Measurements from ENCODE around the gene ALPL. TPM values are rescaled to one million over a fixed set of nuclear protein-coding genes. Genes with fewer than 3 reads are reported as not detected.

ALPL gene
- total RNA-seq, 1 experiment from 2014 or later: 4.8 TPM

DNA sequence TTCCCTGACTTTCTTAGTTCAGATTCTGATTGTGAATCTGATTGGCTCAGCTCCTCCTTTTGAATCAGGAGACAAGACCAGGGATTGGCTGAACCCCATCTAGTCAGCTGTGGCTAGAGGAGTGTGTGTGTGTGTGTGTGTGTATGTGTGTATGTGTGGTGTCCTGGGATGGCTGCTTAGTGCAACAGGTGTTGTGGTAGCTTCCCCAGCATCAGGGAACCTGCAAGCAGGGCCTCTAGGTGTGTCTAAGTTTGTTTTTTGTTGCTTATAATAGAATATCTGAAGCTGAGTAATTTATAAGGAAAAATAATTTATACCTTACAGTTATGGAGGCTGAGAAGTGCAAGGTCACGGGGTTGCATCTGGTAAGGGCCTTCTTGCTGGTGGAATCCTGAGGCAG lies 13.2 kb upstream of the ALPL start:
- no peak for DNase-seq (ENCODE audit: low spot score)
- H3K9me3 ChIP-seq (ENCODE audit: low read depth, low read length, poor library complexity, severe bottlenecking): no peaks in the 10 kb centered on the region
- intact Hi-C loops (cut with micrococcal nuclease; ENCODE audit: unreplicated experiment): no loop called here
- no TSS peak for BruUV-seq (replicated peaks)
- H3K36me3 ChIP-seq (ENCODE audit: insufficient read depth, low read length, poor library complexity, severe bottlenecking): no peaks in the 10 kb centered on the region
- H3K27ac ChIP-seq (ENCODE audit: low read depth, low read length, poor library complexity, severe bottlenecking): no peak overlapping the region
- peaks cover 16% of the 10 kb centered on the region for H3K4me1 ChIP-seq (ENCODE audit: insufficient read depth, low read length, poor library complexity, severe bottlenecking)
- no peak overlapping the region for H3K4me3 ChIP-seq (ENCODE audit: low read depth, low read length, poor library complexity, severe bottlenecking)
- H3K27me3 ChIP-seq (replicated peaks; ENCODE audit: insufficient read depth, low read depth, low read length, poor library complexity): no peaks in the 10 kb centered on the region
- ChIA-PET CTCF (interaction anchor here (0.6 kb wide), 1 partner anchor 136 kb away, joined by 5 read pairs; no protein-coding TSS in a partner anchor), POLR2A (ENCODE audit: low non-redundant PET) (no interaction called here)
- TF ChIP-seq, protein P1, sequence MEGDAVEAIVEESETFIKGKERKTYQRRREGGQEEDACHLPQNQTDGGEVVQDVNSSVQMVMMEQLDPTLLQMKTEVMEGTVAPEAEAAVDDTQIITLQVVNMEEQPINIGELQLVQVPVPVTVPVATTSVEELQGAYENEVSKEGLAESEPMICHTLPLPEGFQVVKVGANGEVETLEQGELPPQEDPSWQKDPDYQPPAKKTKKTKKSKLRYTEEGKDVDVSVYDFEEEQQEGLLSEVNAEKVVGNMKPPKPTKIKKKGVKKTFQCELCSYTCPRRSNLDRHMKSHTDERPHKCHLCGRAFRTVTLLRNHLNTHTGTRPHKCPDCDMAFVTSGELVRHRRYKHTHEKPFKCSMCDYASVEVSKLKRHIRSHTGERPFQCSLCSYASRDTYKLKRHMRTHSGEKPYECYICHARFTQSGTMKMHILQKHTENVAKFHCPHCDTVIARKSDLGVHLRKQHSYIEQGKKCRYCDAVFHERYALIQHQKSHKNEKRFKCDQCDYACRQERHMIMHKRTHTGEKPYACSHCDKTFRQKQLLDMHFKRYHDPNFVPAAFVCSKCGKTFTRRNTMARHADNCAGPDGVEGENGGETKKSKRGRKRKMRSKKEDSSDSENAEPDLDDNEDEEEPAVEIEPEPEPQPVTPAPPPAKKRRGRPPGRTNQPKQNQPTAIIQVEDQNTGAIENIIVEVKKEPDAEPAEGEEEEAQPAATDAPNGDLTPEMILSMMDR (conservative IDR thresholded peaks at IDR 0.05; ENCODE audit: low read depth, low read length): no peak
- TF ChIP-seq EZH2 (IDR thresholded peaks at IDR 0.05; ENCODE audit: borderline replicate concordance, low read depth, low read length, poor library complexity, severe bottlenecking): no peak

- H3K36me3 ChIP-seq (ENCODE audit: insufficient read depth, low read length, poor library complexity, severe bottlenecking): no peaks in the 10 kb centered on the region
- H3K27me3 ChIP-seq (replicated peaks; ENCODE audit: insufficient read depth, low read depth, low read length, poor library complexity): no peaks in the 10 kb centered on the region
- TF ChIP-seq, protein P1 (conservative IDR thresholded peaks at IDR 0.05; ENCODE audit: low read depth, low read length): no peak
- no peak for TF ChIP-seq EZH2 (IDR thresholded peaks at IDR 0.05; ENCODE audit: borderline replicate concordance, low read depth, low read length, poor library complexity, severe bottlenecking)
- no peak overlapping the region for H3K4me3 ChIP-seq (ENCODE audit: low read depth, low read length, poor library complexity, severe bottlenecking)
- H3K9me3 ChIP-seq (ENCODE audit: low read depth, low read length, poor library complexity, severe bottlenecking): no peaks in the 10 kb centered on the region
- ChIA-PET CTCF (no interaction called here), POLR2A (ENCODE audit: low non-redundant PET) (no interaction called here)
- no TSS peak for BruUV-seq (replicated peaks)
- DNase-seq (ENCODE audit: low spot score): no peak
- no peak overlapping the region for H3K27ac ChIP-seq (ENCODE audit: low read depth, low read length, poor library complexity, severe bottlenecking)
- intact Hi-C loops (cut with micrococcal nuclease; ENCODE audit: unreplicated experiment): no loop called here
- peaks cover 7% of the 10 kb centered on the region for H3K4me1 ChIP-seq (ENCODE audit: insufficient read depth, low read length, poor library complexity, severe bottlenecking)
These were observed 12.3 kb upstream of the ALPL start for GRCh38 chr1:21496886-21497285.

GRCh38 chr1:21497466-21498061 lies 11.7 kb upstream of the ALPL start:
- no peak overlapping the region for H3K27ac ChIP-seq (ENCODE audit: low read depth, low read length, poor library complexity, severe bottlenecking)
- no TSS peak for BruUV-seq (replicated peaks)
- no peaks in the 10 kb centered on the region for H3K9me3 ChIP-seq (ENCODE audit: low read depth, low read length, poor library complexity, severe bottlenecking)
- DNase-seq (ENCODE audit: low spot score): no peak
- ChIA-PET CTCF (no interaction called here), POLR2A (ENCODE audit: low non-redundant PET) (no interaction called here)
- no peaks in the 10 kb centered on the region for H3K27me3 ChIP-seq (replicated peaks; ENCODE audit: insufficient read depth, low read depth, low read length, poor library complexity)
- intact Hi-C loops (cut with micrococcal nuclease; ENCODE audit: unreplicated experiment): no loop called here
- H3K36me3 ChIP-seq (ENCODE audit: insufficient read depth, low read length, poor library complexity, severe bottlenecking): no peaks in the 10 kb centered on the region
- TF ChIP-seq EZH2 (IDR thresholded peaks at IDR 0.05; ENCODE audit: borderline replicate concordance, low read depth, low read length, poor library complexity, severe bottlenecking): no peak
- TF ChIP-seq, protein P1 (conservative IDR thresholded peaks at IDR 0.05; ENCODE audit: low read depth, low read length): no peak
- no peak overlapping the region for H3K4me3 ChIP-seq (ENCODE audit: low read depth, low read length, poor library complexity, severe bottlenecking)
- peaks cover under 1% of the 10 kb centered on the region for H3K4me1 ChIP-seq (ENCODE audit: insufficient read depth, low read length, poor library complexity, severe bottlenecking)
